ENCODE measurements around the gene RTN4R.
"Not testable (repeated sequence)": the region's sequence is repeated elsewhere in the genome, so short reads cannot be mapped to it uniquely, and the experiment has no call there.

Gene RTN4R

DNA sequence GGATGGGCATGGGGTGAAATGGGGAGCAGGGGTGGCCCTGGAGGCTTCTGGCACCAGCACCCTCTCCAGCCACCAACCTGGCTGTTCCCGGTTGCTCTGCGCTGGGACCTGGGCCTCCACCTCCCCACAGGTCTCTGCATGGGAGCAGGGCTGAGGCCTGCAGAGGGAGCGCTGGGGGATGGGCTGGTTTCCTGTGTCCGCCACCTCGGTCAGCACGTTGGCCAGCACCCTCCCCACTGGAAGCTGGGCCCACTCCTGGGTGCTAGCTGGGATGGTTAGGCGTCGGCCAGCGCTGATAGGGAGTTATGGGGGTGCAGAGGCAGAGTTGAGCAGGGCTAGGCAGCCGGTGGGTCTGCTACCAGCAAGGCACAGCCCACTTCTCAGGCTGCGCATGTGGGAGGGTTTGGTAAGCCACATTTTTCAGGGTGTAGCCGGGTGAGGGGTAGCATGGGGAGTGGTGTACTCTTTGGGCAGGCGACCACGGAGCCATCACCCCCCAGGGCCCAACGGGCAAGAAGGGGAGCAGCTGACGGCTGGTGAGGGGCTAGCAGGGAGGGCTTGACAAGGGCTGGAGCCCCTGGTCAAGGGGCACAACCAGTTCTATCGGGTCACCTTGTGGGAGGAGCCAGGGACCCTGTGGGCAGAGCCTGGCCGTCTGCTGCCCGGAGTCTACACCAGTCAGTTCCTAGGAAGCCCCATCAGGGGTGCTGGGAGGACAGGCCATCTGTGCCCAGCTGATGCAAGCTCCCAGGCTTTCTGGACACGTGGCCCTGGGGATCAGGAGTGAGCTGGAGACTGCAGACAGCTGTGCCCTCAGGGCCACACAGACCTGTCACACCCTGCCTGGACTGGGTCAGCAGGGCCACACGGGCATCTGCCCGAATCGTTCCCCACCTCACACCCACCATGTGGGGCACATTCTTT, 2.3 kb upstream of the RTN4R start:
- not testable (repeated sequence) for DNase-seq

DNA sequence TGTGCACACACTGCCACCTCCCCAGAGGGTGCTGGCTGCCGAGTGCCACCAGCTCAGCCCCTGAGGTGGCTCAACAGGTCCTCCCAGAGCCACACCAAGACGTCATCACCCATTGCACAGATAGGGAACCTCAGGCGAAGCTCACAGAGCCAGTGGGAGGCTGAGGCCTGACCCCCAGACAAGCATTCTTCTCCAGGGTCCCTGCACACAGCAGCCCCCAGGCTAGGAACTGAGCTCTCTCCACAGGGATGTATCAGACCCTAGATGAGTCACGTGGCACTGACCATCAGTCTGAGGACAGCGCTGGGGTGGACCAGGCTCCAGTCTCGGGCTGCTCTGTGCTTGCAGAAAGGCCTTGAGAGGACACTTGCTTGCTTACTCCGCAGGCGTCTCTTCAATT, 1.6 kb upstream of the RTN4R start:
- DNase-seq: not testable (repeated sequence)

DNA sequence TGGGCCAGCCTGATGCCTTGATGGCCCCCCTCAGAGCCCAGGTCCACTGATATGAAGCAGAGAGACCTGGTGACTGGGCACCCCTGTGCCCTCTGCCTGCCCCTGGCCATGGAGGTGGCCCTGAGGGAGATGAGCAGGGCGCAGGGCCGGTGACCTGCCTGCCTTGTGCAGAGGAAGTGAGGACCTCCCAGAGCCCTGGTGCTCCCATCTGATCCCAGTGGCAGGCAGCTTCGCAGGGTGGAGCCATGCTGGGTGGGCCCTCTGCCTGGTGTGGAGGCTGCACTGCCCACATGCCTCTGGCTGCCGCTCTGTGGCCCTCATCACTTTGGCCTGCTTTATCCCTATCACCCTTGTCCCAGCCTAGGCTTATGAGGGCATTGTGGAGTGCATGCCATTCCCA, 1.1 kb upstream of the RTN4R start:
- DNase-seq: not testable (repeated sequence)

DNA sequence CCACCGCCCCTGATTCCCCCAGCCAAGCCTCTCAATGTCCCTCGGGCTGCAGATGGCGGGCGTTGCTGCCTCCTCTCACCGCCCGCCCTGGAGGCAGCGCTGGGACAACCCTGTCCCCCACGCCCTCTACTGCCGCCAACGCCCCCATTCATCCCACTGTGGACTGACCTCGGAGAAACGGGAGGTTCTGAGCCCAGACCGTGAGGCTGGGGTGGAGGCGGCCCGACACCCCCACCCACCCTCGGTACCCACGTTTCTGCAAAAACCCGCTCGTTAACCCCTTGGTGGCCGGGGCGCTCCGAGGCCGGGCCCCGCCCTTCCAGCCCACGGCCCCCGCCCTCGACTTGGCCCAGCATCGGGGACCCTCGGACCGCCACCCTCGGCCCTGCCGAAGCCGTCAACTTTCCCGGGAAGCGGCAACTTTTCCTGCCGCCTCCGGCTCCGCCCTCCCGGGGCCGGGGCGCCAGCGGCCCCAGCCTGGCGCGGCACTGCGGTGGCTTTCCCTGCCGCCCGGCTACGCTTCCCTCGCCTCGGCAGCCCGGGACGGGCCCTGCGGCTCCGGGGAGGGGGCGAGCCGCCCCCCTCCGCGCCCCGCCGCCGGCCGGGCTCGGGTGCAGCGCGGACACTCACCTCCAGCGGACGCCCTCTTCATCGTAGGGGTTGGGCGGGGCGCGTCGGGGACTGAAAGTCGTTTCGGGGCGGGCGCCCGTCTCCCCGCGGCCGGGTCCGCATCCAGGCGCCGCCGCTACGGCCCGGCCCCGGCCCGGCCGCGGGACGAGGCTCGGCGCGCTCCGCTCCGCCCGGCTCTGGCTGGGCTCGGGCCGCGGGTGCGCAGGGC, 458 bp downstream of the RTN4R start:
- DNase-seq: no peak

DNA sequence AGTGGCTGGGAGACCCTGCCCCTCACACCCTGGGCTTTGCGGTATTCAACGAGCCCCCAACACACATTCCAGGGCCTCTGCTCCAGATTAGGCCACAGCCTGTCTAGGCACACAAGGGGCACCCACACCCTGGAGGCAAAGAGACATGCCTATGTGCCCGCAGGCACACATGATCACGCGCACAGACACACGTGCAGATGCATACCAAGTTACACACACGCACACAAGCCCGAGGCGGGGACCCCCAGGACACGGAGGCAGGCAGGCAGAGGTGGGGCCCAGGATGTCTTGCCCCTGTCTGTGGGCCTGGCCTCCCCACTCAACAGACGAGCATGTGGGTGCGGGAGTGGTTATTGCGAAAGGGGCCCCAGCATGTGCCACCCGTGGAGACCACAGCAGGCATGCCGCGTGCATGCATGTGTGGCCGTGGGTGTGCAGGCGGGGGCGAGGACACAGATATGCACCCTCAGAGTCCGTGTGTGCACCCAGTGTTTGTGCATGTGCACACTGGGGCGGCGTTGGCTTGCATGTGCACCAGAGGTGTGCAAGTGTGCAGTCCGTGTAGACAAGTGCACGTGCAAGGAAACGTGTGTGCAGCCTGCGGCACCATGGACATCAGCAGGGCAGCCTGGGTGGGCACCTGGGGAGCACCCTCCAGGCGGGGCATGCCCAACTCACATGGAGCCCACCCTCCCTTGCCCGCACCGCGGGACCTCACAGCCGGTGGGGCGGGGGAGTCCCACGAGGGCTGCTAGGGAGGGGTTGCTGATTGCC, 1.3 kb downstream of the RTN4R start:
- not testable (repeated sequence) for DNase-seq

DNA sequence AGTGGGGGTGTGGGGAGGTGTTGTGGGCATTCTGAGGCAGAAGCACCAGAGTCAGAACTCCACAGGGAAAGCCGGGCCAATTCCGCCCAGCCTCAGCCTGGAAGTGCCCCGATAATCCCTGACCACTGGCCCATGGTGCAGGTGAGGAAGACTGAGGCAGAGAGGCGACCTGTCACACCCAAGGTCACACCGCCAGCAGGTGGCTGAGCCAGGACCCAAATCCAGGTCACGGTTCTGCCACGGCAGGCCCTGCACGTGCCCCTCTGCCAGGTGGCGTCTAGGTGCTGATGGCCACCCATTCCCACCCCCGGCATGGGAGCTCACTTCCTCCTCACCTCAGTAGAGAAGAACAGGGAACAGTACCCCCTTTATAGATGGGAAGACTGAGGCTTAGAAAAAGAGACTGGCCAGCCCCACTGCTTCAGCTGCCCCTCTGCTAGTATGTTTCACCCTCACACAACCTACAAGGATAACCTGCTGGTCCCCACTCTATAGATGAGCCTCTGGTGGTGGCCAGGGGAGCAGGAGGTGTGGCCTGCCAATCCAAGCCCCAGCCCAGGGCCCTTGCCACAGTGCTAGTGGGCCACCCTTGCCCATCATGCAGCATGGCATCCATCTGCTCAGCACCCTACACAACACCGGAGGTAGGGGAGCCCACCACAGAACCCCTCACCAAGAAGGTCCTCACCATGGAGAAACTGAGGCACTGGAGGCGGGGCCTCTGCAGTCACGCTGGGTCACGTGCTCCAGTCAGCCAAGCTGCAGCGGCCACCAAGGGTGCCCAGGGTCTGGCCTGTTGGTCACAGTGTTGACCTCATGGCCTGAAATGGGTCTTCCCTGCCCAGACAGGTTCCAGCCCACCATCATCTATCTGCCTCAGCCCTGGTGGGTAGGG, 2.1 kb downstream of the RTN4R start:
- not testable (repeated sequence) for DNase-seq

DNA sequence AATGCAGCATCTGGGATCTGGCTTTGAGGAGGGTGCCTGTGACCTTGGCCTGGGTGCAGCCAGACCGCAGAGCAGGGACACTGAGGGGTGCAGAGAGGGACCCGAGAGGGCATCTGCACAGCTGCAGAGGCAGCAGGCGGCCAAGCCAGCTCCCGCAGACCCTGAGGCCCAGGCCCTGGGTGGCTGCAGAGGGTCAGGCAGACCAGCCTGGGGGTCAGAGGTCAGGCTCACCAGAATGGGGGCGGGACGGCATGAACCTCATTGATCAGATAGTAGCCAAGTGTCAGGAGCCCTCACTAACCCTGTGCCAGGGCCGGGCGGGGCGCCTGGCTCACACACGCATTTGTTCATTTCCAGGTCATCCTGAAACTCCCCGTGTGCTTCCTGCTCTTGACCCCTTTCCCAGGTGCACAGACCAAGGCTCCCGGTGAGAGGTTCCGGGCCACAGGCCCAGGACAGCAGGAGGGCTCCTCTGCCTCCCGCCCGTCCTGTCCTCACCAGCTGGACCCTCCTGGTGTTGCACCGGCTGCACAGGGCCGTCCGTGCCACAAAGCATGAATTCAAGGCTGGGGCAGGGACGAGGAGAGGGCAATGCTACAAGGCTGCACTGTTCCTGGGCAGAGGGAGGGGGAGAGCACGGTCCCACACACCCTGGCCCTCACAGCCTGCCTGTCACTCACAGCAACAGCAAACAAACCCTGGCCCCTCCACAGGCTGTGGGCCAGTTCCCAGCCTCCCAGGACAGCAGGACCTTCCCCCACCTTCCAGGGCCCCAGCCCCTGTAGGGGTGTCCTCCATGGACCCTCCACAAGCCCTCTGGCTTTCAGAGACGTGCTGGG, 3.3 kb downstream of the RTN4R start:
- DNase-seq: no peak

DNA sequence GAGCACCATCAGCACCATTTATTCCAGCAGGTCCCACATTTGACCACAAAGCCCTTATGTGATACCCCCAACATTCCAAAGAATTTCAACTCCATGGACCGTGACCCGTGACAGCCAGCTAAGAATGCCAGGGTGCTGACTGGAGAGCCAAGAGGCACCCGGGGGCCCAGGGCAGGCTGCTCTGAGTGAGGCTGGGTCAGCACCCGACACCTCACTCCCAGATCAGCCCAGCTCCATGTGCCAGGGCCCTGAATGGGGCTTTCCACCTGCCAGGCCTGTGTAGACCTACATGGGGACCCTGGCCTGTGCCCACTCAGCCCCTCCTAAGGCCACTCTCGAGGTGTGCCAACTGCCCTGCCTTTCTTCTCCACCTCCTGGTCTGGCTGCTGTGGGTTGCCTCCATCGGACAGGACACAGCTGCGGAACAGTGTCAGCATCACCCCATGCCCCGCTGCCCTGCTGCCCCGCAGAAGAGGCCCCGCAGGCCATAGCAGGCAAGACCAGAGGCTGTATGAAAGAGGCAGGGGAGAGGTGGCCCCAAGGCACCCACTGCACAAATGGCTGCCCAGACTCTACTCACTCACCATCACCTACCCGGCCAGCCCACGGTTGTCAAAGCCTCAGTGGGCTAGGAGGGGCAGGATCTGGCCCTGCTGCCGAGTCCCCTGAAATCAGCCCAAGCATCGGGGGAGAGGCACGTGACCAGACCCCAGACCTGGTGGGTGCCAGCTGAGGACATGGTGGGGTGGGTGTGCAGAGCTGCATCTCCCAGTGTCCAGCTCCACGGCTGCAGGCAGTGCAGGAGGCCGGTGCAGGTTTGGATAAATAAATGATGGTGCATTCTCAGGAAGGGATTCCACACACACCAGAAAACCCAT, 4.5 kb downstream of the RTN4R start:
- not testable (repeated sequence) for DNase-seq

- no peak for DNase-seq
These were observed 5.5 kb downstream of the RTN4R start for GRCh38 chr22:20262582-20263147.

DNA sequence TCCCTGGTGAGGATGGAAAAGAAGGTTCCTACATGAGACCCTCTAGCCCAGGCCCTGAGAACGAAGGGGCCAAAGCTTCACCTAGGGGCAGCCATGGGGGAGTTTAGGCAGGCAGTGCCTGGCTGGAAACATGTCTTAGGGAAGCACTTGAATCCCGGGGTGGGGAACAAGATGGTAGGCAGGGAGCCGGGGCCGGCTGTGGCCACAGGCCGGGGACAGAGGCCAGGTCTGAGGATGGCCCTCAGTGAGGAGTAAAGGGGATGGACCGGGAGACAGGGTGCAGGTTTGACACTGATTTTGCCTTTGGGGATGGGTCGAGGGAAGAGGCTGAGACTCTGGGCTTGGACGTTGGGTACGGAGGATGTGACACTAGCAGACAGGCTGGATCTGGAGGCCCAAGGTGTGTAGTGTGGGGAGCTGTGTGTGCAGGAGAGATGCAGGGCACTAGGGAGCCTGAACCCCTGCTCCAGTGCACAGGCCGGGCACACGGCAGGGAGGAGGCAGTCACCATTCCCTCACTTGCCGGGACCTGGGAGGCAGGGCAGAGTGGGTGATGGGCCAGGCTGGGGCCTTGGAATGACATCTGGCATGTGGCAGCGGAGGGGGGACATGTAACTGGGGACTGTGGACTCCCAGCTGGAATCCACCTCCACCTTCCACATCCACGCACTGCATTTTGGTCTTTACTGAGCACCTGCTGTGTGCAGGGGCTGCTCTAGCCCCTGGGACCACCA, 6.1 kb downstream of the RTN4R start:
- DNase-seq: no peak

DNA sequence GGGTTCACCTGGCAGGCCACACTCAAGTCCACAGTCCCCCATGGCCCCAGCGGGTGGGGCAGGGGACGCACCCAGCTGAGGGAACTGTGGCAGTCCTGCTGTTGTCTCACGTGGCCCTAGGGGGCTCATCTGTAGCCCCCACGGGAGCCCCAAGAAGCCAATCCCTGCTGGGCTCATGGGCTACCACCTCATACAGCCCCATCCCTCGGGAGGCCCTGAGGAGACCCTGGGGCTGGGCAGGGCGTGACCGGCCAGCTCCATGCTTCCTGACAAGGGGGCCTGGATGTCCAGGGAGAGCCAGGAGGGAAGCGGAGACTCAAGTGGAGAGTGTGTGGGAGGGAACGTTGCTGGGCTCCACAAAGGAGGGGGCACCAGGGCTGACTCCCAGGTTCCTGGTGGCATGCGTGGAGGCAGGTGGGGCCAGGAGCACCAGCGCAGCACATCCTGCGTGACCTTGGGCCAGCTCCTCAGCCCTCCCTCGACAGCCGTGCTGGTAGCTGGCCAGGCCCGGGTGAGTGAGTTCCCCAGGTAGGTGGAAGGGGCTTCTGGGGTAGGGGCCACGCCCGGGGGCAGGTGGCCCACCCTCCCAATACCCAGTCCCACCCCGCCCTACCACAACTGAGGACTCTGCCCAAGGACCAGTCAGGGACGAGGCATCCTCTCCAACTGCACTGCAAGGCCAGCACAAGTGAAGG, 7.9 kb downstream of the RTN4R start:
- no peak for DNase-seq

GRCh38 chr22:20259327-20259688, 8.8 kb downstream of the RTN4R start:
- DNase-seq: no peak

GRCh38 chr22:20258584-20259326, 9.4 kb downstream of the RTN4R start:
- no peak for DNase-seq

GRCh38 chr22:20258021-20258299, 10.2 kb downstream of the RTN4R start:
- DNase-seq: no peak

GRCh38 chr22:20257212-20258020, 10.7 kb downstream of the RTN4R start:
- no peak for DNase-seq

DNA sequence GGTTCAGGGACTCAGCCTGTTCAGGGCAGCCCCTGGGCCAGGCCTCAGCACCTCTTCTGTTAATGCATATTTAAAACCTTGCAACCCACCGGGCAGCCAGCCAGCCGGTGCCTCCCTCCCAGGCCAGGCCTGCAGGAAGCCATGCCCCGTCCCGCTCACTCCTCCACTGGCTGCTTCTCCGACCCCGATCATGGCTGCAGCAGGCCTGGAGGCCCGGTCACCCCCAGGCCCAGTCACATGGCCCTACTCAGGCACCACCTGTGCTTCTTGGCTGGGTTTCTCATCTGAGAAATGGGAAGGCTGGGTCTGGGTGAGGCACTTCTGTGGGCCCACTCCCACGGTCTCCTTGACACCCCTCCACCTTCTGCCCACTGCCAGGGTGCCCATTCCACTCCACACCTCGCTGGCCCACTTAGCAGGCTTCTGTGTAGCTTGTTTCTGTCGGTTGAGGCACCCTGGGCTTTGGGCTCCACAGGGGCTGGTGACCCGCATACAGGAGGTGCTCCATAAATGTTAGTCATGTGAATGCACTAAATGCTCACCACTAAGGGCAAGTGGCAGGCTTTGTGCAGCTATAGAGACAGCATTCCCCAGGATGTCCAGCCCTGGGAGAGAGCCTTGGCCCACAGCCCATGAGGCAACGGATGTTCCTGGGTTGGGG, 11.4 kb downstream of the RTN4R start:
- no peak for DNase-seq
